GM08714 (cell line): Measurements from ENCODE around the gene ELF5.

Experiments
- H3K4me3 ChIP-seq: fragments of 200-500 bp; sonication (Bioruptor generic); 2 replicates; pipeline ENCODE4 v1.5.1; 2014; ENCODE audit warnings: mild to moderate bottlenecking, low read length, inconsistent platforms
- ZNF274 ChIP-seq: IDR thresholded peaks from 2 replicates; pipeline ENCODE4 v1.6.1; 2012; ENCODE audit warnings: mild to moderate bottlenecking, low read depth, low read length

Gene ELF5

GRCh38 chr11:34439610-34440198 lies 73.9 kb downstream of the ELF5 start:
- no peak for TF ChIP-seq ZNF274

GRCh38 chr11:34438529-34439507 lies 74.8 kb downstream of the ELF5 start, which contains the start of gene CAT:
TSS of gene CAT (plus strand) at chr11:34438934. CDS start at chr11:34439014, 80 bp downstream.
- TF ChIP-seq ZNF274 = no peak
- peak within 1 kb of the TSS; percentile 72 for H3K4me3 ChIP-seq

More at GRCh38 chr11:34439610-34440198, 73.9 kb downstream of the ELF5 start:
- peak overlapping the region; percentile 66 for H3K4me3 ChIP-seq

GRCh38 chr11:34437224-34438125 lies 76.1 kb downstream of the ELF5 start:
- no peak overlapping the region; the same call in 1 of the 2 replicates for H3K4me3 ChIP-seq
- no peak for TF ChIP-seq ZNF274

- no peak for TF ChIP-seq ZNF274
- H3K4me3 ChIP-seq = no peak overlapping the region
Measured at GRCh38 chr11:34433899-34434298, 79.7 kb downstream of the ELF5 start.

GRCh38 chr11:34432822-34433221 lies 80.8 kb downstream of the ELF5 start:
- no peak overlapping the region for H3K4me3 ChIP-seq
- no peak for TF ChIP-seq ZNF274

GRCh38 chr11:34431979-34432378 lies 81.6 kb downstream of the ELF5 start:
- no peak for TF ChIP-seq ZNF274

More at GRCh38 chr11:34431979-34432378, 81.6 kb downstream of the ELF5 start:
- H3K4me3 ChIP-seq = no peak overlapping the region
